ENCODE measurements around the gene CFAP100. TPM values are rescaled to one million over a fixed set of nuclear protein-coding genes. Genes with fewer than 3 reads are reported as not detected.

The CFAP100 gene
- total RNA-seq, 1 experiment from 2014 or later, result not detected

GRCh38 chr3:126369490-126369889 is 25.2 kb upstream of the CFAP100 start:
- ChIA-PET RAD21 (ENCODE audit: low non-redundant PET in 1 of 2, low total read pairs in 2 of 2, uncharacterized antibody in 2 of 2, unreplicated experiment in 2 of 2) (no interaction called here), CTCF (no interaction called here), POLR2A (no interaction called here)
- H3K27ac ChIP-seq (ENCODE audit: low read depth, low read length), result no peak overlapping the region
- no peaks in the 10 kb centered on the region for H3K9me2 ChIP-seq (ENCODE audit: insufficient read depth)
- no peaks in the 10 kb centered on the region for H3K9me3 ChIP-seq (ENCODE audit: control insufficient read depth in 1 of 2, insufficient read depth in 1 of 2, low read depth in 1 of 2, low read length in 2 of 2)
- H3K27me3 ChIP-seq (ENCODE audit: insufficient read depth, low read length), result no peaks in the 10 kb centered on the region
- ATAC-seq (no peak), DNase-seq (ENCODE audit: low read depth, low spot score) (no peak)
- intact Hi-C loops (cut with micrococcal nuclease), result no loop called here
- TF ChIP-seq EZH2 (IDR thresholded peaks at IDR 0.05), result no peak
- TF ChIP-seq REST (IDR thresholded peaks at IDR 0.05; ENCODE audit: low read depth), result no peak
- TF ChIP-seq ZNF274 (IDR thresholded peaks at IDR 0.05; ENCODE audit: low read depth, low read length), result no peak
- peak in 1 of 3 experiments; percentile 31; a peak in 2 of 6 replicates for TF ChIP-seq CTCF (IDR thresholded peaks at IDR 0.05 in 2 of 3, conservative IDR thresholded peaks at IDR 0.05 in 1 of 3; ENCODE audit: borderline replicate concordance in 1 of 3, insufficient read depth in 1 of 3, low read depth in 2 of 3, low read length in 2 of 3)
- TF ChIP-seq YY1 (IDR thresholded peaks at IDR 0.05; ENCODE audit: extremely low read depth, insufficient replicate concordance, low read depth, low read length), result no peak
- TF ChIP-seq SRF (IDR thresholded peaks at IDR 0.05; ENCODE audit: low read depth), result no peak
- no peak overlapping the region for H3K9ac ChIP-seq (ENCODE audit: low read length)
- BruUV-seq (replicated peaks), result no TSS peak
- H4K20me1 ChIP-seq (ENCODE audit: insufficient read depth), result no peaks in the 10 kb centered on the region
- no peak overlapping the region for H3K4me3 ChIP-seq (replicated peaks in 1 of 2; ENCODE audit: low read depth in 1 of 2, low read length in 2 of 2)
- no peak overlapping the region for H2AFZ ChIP-seq (ENCODE audit: low read depth, low read length, poor library complexity, severe bottlenecking)
- no peak overlapping the region for H3K4me2 ChIP-seq (ENCODE audit: low read length)
- H3K4me1 ChIP-seq (ENCODE audit: control insufficient read depth in 1 of 2, insufficient read depth in 2 of 2, low read length in 2 of 2), result no peaks in the 10 kb centered on the region
- no peaks in the 10 kb centered on the region for H3K79me2 ChIP-seq (ENCODE audit: insufficient read depth, low read length)
- H3K36me3 ChIP-seq (ENCODE audit: control insufficient read depth in 1 of 2, insufficient read depth in 2 of 2, low read length in 2 of 2), result no peaks in the 10 kb centered on the region
